GM21447 (cell line): ENCODE data around the gene LINC00237.

Experiments used
- ATAC-seq: cut with Tn5 transposase; IDR thresholded peaks from one replicate; pipeline ENCODE4 v1.9.1; 2021; ENCODE audit not compliant: unreplicated experiment

The LINC00237 gene

DNA sequence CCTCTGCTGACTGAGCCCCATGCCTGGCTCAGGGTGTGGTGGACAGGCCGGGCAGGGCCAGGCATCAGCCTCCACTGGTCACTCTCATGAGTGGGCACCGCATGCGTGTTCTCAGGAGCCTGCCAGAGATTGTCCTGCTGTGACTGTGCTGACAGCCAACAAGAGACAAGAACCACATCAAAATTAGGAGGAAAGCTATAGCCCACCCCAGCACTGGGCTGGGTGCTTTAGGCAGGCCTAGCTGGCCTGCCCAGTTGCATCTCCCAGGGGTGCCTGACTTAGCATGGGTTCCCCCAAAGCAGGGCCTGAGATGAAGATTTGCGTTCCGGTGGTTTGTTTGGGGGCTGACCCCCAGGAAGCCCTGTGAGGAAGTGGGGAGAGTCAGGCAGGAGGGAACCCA lies 53.9 kb downstream of the LINC00237 start:
- ATAC-seq: no peak

DNA sequence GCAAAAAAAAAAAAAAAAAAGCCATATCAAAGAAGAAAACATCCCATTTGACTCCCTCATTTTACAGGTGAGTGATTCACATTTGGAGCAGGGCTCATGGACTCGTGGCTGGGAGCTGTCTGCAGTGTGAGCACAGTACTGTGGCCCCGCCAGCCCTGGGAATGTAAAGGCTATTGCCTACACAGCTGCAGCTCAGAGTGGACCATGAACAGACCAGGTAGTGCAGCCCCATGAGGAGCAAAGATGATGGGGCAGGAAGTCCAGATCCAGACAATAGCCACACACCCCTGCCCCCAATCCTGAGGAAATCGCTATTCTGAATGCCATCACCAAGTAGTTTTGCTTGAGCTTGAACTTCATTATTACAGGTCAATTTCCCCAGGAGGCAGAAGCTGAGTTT lies 55.4 kb downstream of the LINC00237 start:
- ATAC-seq: no peak

DNA sequence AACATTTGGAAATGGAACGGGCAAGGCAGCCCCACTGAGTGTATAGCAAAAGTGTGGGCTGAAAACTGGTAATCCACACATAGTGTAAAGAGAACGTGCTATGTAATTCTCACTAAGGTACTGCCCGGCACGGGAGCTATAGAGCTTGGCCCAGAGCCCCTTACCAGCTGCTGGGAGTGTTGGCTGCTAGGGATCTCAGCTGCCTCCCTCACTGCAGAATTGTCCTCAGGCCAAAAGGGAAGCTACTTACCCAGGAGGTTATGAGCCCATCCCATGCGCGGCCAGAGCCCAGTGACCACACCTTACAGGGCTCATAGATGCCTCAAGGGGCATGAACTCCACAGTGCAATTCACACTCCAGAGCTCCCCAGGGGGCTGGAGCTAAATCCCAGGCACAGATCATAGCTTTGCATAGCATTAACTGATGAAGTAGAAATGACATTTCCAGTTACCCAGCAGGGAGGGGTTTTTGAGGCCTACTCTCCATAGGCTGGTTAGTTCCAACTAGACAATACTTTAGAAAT lies 56.8 kb downstream of the LINC00237 start:
- no peak for ATAC-seq

DNA sequence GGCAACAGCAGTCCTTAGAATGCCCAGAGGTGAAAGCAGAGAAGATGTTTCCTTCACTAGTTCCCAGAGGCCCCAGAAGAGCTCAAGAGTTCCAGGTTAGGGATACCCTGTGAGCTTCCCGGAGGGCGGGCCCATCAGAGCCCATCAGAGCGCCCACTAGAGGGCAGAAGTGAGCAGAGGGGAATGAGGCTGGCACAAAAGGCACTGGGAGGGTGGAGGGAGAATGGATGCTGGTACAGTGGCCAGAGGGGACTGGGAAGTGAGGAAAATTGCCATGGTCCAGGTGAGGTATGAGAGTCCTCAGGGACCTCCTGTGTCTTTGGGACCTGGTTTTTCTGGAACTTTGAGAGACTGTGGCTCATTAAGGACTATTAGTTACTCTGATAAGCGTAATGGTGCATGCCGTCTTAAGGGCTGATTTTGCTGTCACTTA lies 57.3 kb downstream of the LINC00237 start:
- ATAC-seq: no peak

DNA sequence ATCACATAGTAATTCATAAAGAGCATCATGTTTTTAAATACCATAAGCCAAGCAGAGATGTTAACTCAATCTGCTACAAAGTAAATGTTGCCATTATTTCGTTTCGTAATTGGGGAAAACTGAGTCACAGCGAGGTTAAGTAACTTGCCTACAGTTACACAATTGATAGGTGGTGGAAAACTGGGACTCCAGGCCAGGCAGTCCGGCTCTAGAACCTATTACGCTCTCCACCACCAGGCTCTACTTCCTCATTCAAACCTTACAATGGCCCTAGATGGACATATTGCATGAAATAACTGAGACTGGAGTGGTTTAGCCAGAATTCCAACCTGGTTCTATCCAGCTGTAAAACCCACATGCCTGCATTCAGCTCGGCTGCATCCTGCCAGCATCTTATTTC lies 58.2 kb downstream of the LINC00237 start:
- ATAC-seq: no peak

DNA sequence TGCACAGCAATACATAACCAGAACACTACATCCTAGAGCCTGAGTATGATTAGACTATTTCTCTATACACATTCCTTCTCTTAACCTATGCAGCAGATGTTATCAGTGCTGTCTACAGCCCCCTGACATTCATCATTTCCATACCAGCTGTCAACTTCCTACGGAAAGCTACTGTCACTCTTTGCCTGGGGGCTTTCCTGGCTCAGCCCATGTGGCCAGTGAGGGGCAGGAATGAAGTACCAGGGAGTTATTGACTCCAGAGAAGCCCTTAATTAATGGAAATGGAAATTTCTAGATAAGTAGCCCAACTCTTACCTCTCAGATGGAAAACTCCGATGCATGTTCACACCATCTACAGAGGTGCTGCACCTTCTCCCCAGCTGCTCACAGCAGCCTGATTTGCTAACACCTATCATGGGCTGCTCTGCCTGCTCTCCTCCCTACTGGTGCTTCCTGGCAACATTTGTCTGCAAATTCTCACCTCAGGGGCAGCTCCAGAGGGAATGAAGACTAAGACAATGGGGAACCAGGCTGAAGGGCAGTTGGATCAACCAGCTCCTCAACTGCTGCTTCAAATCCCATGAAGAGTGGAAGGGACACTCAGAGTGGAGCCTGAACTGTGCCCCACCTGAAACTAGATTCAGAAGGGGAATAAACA lies 59.6 kb downstream of the LINC00237 start:
- no peak for ATAC-seq
